OCI-LY7 (cell line): ENCODE measurements around the gene POU4F1. TPM values are rescaled to one million over a fixed set of nuclear protein-coding genes. Genes with fewer than 3 reads are reported as not detected.

Experiments used
- BruUV-seq: library from RNA; stranded (reverse); fragments of 400-500 nt; replicated peaks from 2 replicates; lab custom pipeline; 2021; lab: Mats Ljungman, UMichigan
- CTCF ChIA-PET: fragments of 300-600 bp; sonication (Branson Sonifier 250); formaldehyde crosslinking; loops from one replicate; lab custom pipeline; 2022; ENCODE audit warnings: antibody characterized with exemption; ENCODE audit not compliant: unreplicated experiment; lab: Charles Lee
- POLR2A ChIA-PET: fragments of 300-600 bp; sonication (Branson Sonifier 250); formaldehyde crosslinking; loops from one replicate; lab custom pipeline; 2022; ENCODE audit warnings: antibody characterized with exemption; lab: Charles Lee
- DNase-seq: peaks from one replicate; pipeline ENCODE4 v3.0.0-alpha.2; 2015; ENCODE audit warnings: low spot score
- H2AFZ ChIP-seq: fragments of 200-600 bp; sonication (generic), shearing (Covaris generic); 2 replicates; pipeline ENCODE4 v1.6.1; 2014; ENCODE audit warnings: mild to moderate bottlenecking, antibody characterized with exemption, low read length, moderate library complexity
- H3K27ac ChIP-seq: fragments of 200-600 bp; sonication (generic); 2 replicates; pipeline ENCODE4 v1.5.1; 2014; ENCODE audit warnings: mixed run types, low read depth, mild to moderate bottlenecking, moderate library complexity, low read length, inconsistent platforms; ENCODE audit not compliant: poor library complexity, severe bottlenecking
- H3K36me3 ChIP-seq: fragments of 200-600 bp; sonication (generic); 2 replicates; pipeline ENCODE4 v1.6.1; 2014; ENCODE audit warnings: mild to moderate bottlenecking, antibody characterized with exemption, low read length, moderate library complexity, mixed read lengths; ENCODE audit not compliant: insufficient read depth
- H3K4me1 ChIP-seq: fragments of 200-600 bp; sonication (generic); 2 replicates; pipeline ENCODE4 v1.5.1; 2014; ENCODE audit warnings: mild to moderate bottlenecking, low read length; ENCODE audit not compliant: insufficient read depth, poor library complexity, severe bottlenecking
- H3K4me2 ChIP-seq: fragments of 200-600 bp; sonication (generic); 2 replicates; pipeline ENCODE4 v1.6.1; 2014; ENCODE audit warnings: mild to moderate bottlenecking, low read length
- H3K4me3 ChIP-seq: fragments of 200-600 bp; sonication (generic); 2 replicates; pipeline ENCODE4 v1.5.1; 2014; ENCODE audit warnings: mild to moderate bottlenecking, low read depth, low read length; ENCODE audit not compliant: poor library complexity, severe bottlenecking
- H3K79me2 ChIP-seq: fragments of 200-600 bp; sonication (generic); 2 replicates; pipeline ENCODE4 v1.6.1; 2016; ENCODE audit warnings: low read depth, mild to moderate bottlenecking, low read length, moderate library complexity, mixed read lengths; ENCODE audit not compliant: insufficient read depth
- H3K9me2 ChIP-seq: fragments of 200-600 bp; sonication (generic); 2 replicates; pipeline ENCODE4 v1.6.1; 2016; ENCODE audit warnings: mild to moderate bottlenecking, low read length, mixed read lengths; ENCODE audit not compliant: insufficient read depth
- H3K9me3 ChIP-seq: fragments of 200-600 bp; sonication (generic); 2 replicates; pipeline ENCODE4 v1.6.1; 2014; ENCODE audit warnings: mild to moderate bottlenecking, mixed run types, low read length, mixed read lengths
- H4K20me1 ChIP-seq: fragments of 200-600 bp; sonication (generic); 2 replicates; pipeline ENCODE4 v1.6.1; 2014; ENCODE audit warnings: mild to moderate bottlenecking, antibody characterized with exemption, low read length, moderate library complexity, mixed read lengths; ENCODE audit not compliant: insufficient read depth
- CTCF ChIP-seq: fragments of 200-600 bp; sonication (generic); conservative IDR thresholded peaks from 2 replicates; pipeline ENCODE4 v1.5.1; 2014; ENCODE audit warnings: mild to moderate bottlenecking, antibody characterized with exemption, low read length, moderate library complexity, mixed read lengths
- EZH2phosphoT487 ChIP-seq: fragments of 200-600 bp; sonication (generic); IDR thresholded peaks from 2 replicates; pipeline ENCODE4 v1.6.1; 2018; ENCODE audit warnings: low read depth, borderline replicate concordance, mild to moderate bottlenecking, mixed run types, antibody characterized with exemption, low read length, moderate library complexity, mixed read lengths
- intact Hi-C: fragments of 100-400 bp; cut with micrococcal nuclease; formaldehyde crosslinking; loops from one replicate; pipeline ENCODE4 v1.10.0; 2022; ENCODE audit not compliant: unreplicated experiment
- total RNA-seq, 2 experiments: library from RNA; depleted of rRNA in 1 of 2; stranded (reverse); fragments of >200 nt in 1 of 2; shearing (Covaris generic) in 1 of 2; gene quantifications; 2 replicates each; pipeline ENCODE4 v1.2.3, GENCODE V29; 2014 to 2022

The POU4F1 gene
- total RNA-seq, 2 experiments from 2014 or later, result 4.5 to 7.3 TPM

DNA sequence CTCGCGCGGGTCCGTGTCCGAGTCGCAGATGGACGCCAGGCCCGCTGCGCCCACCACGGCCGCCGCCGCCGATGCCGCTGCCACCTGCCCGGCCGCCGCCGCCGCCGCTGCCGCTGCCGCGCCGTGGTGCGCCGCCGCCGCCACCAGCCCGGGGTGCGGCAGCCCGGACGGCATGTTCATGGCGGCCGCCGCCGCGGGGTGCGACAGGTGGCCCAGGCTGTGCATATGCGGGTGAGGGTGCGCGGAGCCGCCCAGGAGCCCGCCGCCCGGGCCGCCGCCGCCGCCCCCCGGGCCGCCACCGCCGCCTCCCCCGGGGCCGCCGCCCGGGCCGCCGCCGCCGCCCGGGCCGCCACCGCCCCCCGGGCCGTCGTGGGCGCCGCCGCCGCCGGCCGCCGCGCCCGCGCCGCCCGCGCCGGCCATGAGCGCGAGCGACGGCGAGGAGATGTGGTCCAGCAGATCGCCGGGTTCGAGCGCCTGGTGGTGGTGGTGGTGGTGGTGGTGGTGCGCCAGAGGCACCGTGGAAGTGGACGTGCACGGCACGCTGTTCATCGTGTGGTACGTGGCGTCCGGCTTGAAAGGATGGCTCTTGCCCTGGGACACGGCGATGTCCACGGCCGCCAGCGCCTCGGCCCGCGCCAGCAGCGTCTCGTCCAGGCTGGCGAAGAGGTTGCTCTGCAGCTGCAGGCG is 1.3 kb downstream of the POU4F1 start:
- Histone ChIP-seq H3K9me3 (no peaks in the 10 kb centered on the region), H4K20me1 (no peaks in the 10 kb centered on the region; the same call in 1 of the 2 replicates), H3K36me3 (no peaks in the 10 kb centered on the region), H3K9me2 (no peaks in the 10 kb centered on the region), H3K27ac (no peak overlapping the region), H3K4me1 (peaks cover 34% of the 10 kb centered on the region), H3K4me3 (peak overlapping the region; percentile 79), H3K4me2 (peak overlapping the region; percentile 81), H2AFZ (peak overlapping the region; percentile 67; the same call in 1 of the 2 replicates), H3K79me2 (no peaks in the 10 kb centered on the region)
- ChIA-PET POLR2A (no interaction called here), CTCF (no interaction called here)
- DNase-seq, result no peak
- TF ChIP-seq EZH2phosphoT487, result no peak
- no peak for TF ChIP-seq CTCF
- no TSS peak for BruUV-seq
- intact Hi-C loops, result loop anchor here (5.0 kb wide), 1 partner anchor 55 kb away; the partner anchor contains the start of gene OBI1

GRCh38 chr13:78601124-78601873 is 2.1 kb downstream of the POU4F1 start:
- Histone ChIP-seq H3K79me2 (no peaks in the 10 kb centered on the region), H3K9me3 (no peaks in the 10 kb centered on the region), H3K4me2 (no peak overlapping the region), H3K9me2 (no peaks in the 10 kb centered on the region), H3K4me3 (no peak overlapping the region), H4K20me1 (no peaks in the 10 kb centered on the region; the same call in 1 of the 2 replicates), H3K36me3 (no peaks in the 10 kb centered on the region), H3K27ac (no peak overlapping the region), H2AFZ (no peak overlapping the region), H3K4me1 (peaks cover 34% of the 10 kb centered on the region)
- POLR2A ChIA-PET, result no interaction called here
- BruUV-seq, result no TSS peak
- CTCF ChIA-PET, result no interaction called here
- TF ChIP-seq CTCF (no peak), EZH2phosphoT487 (no peak)
- DNase-seq, result no peak
- intact Hi-C loops, result loop anchor here (5.0 kb wide), 1 partner anchor 56 kb away; the partner anchor contains the start of gene OBI1
